Stimulated activated CD4-positive, alpha-beta T cell treated with anti-CD3 and anti-CD28 coated beads, Interleukin-1b, Interleukin-23, amount 100 ng/mL, for 4 hours (primary cell): ENCODE results near the gene SNX5.

ENCODE experiments used
- DNase-seq, 2 donors: peaks; one replicate each; pipeline ENCODE4 v3.0.0-alpha.2; 2020; ENCODE audit warnings: low read depth in 2 of 2

SNX5 gene

DNA sequence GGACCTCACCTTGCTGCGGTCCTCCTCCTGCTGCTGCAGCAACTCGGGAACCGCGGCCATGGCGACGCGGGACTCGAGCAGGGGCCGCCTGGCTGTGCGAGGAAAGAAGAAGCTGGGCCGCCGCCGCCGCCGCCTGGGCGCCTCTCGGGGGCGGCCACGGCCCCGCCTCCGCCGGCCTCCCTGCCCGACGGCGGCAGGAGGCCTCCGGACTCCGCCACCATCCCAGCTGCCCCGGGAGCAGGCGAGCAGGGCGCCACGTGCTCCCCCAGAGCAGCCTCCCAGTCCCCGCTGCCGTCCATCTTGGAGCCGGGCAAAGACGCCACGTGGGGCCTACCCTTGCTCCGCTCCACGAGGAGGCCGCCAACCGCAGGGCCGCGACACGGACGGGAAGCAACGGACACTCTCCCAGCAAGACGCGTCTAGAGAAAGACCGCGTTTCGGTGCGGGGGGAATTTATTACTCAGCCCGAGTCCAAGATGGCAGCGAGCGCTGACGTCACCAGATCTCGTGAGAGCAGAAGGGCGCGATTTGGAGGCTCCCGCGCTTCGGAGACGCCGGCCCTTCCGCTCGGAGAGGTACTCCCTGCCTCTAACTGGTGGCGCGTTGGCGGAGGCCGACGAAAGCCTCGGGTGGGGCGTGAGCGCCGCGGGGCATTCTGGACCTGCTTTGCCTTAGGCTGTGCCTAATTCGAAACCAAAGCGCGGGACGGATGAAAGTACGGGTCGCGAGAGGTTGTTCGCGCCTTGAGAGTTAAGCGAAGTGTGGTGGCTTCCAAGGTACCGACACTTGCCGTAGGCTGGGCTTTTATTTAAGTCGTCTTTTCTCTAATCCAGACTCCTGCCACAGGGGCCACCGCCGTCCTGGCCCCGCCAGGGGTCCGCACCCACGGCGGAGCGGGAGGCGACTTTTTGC lies at the start of gene SNX5, which contains the start of gene MGME1:
SNX5 (minus strand) TSS at position 429 of the 912 bp plus-strand sequence; CDS start at position 60, 369 bp downstream.
MGME1 (plus strand) TSS at position 653 of the 912 bp plus-strand sequence. CDS start 842 bp downstream, outside the sequence.
- peak; percentile 98 to 99 for DNase-seq

DNA sequence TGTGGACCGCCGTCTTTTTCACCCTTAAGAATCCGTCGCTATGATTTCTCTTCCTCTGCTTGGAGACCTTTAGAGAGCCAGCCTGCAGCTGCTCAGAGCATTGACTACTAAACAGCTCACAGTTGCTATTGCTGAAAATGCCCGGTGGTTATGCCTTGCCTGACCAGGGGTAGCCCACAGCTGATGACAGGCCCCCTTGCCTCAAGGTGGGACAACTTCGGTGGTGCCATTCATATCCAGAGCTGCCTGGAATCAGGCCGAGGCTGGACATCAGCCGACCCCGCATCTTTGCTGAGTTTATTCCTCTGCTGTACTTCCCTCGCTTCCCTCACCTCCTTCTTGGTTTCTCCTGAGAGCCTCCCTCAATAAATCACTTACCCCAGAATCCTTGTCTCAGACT lies 49.5 kb upstream of the SNX5 start:
- DNase-seq: no peak

- DNase-seq: no peak
Observed at GRCh38 chr20:18016772-18017171, 48.2 kb upstream of the SNX5 start.

DNA sequence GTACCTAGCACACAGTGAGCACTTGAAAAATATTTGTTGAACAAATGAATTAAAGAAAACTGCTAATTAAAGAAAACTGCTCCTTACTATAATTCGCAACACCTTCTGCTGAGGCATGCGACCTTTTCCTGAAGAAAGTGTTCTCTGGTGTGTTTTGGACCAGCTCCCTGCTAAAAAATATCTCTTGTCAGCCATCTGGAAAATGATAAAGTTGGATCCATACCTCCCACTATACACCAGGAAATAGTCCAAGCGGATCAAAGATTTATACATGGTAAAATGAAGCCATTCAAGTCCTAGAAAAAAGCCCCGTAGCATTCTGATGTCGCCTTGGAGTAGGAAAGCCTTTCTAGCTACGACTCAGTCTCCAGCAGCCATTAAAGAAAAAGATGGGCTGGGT lies 45.8 kb upstream of the SNX5 start:
- DNase-seq: no peak

GRCh38 chr20:18012901-18013300 lies 44.3 kb upstream of the SNX5 start:
- no peak for DNase-seq

DNA sequence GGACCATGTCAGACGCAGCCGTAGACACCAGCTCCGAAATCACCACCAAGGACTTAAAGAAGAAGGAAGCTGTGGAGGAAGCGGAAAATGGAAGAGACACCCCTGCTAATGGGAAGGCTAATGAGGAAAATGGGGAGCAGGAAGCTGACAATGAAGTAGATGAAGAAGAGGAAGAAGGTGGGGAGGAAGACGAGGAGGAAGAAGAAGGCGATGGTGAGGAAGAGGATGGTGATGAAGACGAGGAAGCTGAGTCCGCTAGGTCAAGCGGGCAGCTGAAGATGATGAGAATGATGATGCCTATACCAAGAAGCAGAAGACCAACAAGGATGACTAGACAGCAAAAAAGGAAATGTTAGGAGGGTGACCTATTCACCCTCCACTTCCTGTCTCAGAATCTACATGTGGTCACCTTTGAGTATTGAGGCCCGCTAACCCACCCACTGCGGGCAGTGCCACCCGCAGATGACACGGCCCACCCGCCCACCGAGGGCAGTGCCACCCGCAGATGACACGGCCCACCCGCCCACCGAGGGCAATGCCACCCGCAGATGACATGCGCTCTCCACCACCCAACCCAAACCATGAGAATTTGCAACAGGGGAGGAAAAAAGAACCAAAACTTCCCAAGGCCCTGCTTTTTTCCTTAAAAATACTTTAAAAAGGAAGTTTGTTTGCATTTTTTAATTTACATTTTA lies 43.5 kb upstream of the SNX5 start:
- DNase-seq: no peak

GRCh38 chr20:18011482-18011881 lies 42.9 kb upstream of the SNX5 start:
- DNase-seq: no peak

GRCh38 chr20:18009116-18009515 lies 40.5 kb upstream of the SNX5 start:
- DNase-seq: no peak

DNA sequence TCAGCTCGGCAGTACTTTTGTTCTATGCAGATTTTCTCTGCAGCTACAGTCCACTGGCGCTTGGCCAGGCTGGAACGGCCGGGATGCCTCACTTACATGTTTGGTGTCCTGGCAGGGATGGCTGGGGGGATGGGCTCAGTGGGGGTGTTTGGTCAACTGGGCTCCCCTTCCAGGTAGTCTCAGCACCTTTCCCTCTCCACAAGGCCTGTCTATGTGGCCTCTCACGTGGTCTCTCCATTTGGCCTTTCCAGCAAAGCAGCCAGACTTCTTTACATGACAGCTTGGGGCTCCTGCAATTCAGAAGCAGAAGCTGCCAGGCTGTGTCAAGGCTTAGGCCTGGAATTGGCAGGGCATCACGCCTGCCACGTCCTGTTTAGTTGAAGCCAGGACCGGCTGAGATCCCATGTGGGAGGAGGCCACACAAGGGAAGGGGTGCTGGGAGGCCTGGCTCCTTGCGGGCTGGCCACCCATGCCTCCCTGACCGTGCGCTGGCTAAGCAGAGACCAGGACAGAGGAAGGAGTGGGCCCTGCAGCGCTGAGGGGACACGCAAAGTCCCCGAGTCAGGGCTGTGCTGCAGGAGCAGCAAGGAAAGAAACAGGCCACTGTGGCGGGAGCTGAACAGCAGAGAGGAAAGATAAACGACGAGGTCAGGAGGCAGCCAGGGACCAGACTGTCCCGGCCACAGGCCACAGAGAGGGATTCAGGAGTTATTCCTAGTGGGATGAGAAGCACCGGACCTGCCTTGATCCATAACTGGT lies 39.1 kb upstream of the SNX5 start:
- DNase-seq: no peak

DNA sequence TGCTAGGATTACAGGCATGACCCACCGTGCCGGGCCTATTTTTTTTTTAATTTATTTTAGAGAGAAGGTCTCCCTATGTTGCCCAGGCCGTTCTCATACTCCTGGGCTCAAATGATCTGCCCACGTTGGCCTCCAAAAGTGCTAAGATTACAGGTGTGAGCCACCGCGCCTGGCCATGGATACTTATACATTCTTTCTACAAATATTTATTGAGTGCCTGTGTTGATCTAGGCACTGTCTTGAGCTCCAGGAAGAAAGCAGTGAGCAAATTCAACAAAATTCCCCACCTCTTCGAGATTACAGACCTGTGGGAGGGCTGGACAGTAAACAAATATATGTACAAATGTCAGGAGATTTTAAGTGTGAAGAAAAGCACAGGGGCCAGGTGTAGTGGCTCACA lies 38.1 kb upstream of the SNX5 start:
- DNase-seq: no peak

DNA sequence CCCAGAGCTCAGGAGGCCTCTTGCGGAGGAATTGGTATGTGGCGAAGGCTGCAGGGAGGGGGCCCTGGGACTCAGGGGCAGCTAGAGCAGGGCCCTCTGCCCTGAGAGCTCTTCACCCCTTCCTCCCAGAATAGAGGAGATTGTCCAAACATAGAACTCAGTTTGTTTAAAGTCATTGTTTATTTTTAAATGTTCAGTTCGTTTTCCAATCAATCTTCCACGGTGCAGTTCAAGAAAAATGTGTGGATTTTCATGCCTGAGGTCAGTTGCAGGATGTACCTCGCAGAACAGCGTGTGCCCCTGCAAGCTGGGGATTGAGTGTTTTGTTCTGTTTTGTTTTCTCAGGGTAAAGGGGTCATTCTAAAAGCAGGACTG lies 37.4 kb upstream of the SNX5 start:
- DNase-seq: no peak

- DNase-seq: no peak
Observed at GRCh38 chr20:18005170-18005989, 36.8 kb upstream of the SNX5 start.

DNA sequence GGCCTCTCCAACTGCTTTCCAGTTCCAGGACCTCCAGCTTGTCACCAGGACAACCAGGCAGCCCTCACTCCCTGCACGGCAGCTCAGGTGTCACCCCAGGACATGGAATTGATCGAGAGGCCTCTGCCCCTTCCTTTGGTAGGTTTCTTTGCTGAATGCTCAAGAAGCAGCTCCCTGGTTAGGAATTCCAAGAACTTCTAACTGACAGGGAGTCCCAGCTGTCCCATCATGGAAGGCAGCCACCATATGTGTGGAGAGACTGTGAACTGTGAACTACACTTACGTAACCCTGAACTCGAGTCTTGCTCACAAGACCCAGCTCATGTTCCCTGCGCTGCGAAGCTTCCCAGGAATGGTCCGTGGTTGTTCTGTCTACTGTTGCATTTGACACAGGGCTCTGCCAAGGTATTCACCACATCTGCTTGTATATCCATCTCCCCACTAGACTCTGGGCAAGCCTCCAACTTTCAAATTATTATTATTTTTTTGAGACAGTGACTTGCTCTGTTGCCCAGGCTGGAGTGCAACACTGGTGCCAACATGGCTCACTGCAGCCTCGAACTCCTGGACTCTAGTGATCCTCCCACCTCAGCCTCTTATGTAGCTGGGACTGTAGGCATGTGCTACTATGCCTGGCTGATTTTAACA lies 35.9 kb upstream of the SNX5 start:
- no peak for DNase-seq

- no peak for DNase-seq
Observed at GRCh38 chr20:18003897-18004296, 35.3 kb upstream of the SNX5 start.

GRCh38 chr20:18001131-18001921 lies 32.7 kb upstream of the SNX5 start:
- DNase-seq: no peak

- DNase-seq: no peak
Observed at GRCh38 chr20:17999566-17999965, 31.0 kb upstream of the SNX5 start.

DNA sequence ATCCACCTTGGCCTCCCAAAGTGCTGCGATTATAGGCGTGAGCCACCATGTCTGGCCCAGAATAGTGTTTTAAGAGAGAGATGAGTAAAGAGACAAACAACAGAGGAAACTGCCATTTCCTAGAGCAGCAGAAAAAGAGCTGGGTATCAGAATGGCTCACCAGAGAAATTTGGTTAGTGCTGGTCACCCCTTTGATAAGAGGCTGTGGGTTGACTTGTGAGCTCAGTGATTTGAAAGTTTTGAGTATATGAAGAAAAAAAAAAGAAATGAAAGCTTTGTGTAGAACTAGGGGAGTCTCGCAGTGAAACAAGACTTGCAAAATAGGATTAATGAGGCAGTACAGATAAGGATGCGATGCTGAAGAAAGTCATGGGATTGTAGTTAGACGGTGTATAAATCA lies 29.9 kb upstream of the SNX5 start:
- no peak for DNase-seq

DNA sequence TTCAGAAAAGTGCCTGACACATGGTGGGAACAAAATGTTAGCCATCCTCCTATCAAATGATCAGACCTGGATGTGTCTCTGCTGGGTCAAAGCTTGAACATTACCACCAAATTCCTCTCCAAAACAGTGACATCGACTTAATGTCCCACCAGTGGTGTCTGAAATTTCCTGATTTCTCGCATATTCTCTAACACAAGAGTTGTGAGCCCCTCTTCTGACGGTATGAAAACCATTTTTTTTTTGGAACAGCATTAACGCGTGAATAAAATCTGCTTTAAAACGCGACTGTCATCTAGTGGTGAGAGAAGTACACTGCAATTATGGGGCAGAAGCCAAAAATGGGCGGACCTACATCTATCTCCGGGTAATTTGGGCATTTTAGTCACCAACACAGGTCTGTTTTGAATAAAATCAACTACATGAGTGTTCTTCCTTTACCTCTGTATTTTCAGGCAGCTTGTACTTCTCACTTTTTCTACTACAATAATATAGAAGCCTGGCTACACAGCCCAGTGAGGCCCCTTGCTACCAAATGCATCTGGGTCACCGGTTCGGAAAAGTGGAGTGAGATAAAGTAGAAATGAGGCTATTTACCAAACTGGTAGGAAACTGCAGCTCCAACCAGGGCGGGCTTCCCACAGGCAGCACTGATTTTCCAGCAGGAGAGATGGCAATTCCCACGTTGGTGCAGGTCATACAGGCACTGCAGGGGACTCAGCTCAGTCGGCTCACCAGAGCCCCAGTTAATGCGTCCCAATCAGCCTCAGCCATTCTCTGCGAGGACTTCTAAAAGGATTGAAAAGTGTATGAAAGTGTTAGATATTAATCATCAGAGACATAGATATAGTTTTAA lies 27.6 kb upstream of the SNX5 start:
- peak in 1 of 2 donors; percentile 21 for DNase-seq

DNA sequence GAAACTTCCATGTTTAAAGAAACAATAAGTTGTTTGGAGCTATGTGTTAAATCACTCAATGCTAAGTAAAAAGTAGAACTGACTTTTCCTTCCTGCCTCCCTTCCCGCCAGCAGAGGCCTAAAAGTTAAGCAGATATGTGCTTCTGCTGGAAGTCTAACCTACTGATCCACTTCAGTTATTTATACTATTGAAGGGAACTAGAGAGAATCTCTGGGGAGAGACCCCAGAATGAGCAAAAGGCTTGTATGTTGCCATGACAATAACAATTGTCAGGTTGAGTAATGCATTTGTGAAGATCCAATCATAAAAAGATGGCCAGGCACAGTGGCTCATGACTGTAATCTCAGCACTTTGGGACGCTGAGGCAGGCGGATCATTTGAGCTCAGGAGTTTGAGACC lies 25.0 kb upstream of the SNX5 start:
- no peak for DNase-seq
